GM19372 (cell line): Measurements from ENCODE around the gene NR5A2.

ENCODE experiments used
- ATAC-seq: cut with Tn5 transposase; IDR thresholded peaks from one replicate; pipeline ENCODE4 v1.9.1; 2021; ENCODE audit warnings: mild to moderate bottlenecking, low read depth, moderate library complexity; ENCODE audit not compliant: unreplicated experiment

Gene NR5A2

DNA sequence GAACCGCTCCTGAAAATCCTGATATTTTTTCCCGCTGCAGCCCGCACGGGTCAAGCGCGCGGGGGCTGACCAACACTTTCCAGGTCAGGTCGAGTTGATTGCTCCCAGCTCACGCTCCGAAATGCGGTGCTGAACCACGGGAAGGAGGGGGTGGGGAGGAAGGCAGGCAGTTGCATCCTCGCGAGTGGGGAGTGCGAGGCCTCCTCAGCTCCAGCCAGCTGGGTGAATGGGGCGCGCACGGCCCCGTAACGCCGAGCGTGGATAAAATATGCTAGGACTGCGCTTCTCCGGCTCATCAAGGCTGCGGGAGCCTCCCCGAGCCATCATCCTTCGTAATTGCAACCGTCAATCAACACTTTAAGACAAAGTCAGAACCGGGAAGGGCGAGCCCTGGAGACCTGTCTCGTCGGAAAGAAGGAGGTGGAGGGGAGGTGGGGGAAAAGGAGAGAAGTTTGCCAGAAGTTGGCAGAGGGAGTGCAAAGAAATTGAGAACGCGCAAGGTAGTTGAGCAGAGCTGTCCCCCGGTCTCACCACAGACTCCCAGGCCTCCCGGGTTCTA lies 8.0 kb downstream of the NR5A2 start:
- no peak for ATAC-seq

DNA sequence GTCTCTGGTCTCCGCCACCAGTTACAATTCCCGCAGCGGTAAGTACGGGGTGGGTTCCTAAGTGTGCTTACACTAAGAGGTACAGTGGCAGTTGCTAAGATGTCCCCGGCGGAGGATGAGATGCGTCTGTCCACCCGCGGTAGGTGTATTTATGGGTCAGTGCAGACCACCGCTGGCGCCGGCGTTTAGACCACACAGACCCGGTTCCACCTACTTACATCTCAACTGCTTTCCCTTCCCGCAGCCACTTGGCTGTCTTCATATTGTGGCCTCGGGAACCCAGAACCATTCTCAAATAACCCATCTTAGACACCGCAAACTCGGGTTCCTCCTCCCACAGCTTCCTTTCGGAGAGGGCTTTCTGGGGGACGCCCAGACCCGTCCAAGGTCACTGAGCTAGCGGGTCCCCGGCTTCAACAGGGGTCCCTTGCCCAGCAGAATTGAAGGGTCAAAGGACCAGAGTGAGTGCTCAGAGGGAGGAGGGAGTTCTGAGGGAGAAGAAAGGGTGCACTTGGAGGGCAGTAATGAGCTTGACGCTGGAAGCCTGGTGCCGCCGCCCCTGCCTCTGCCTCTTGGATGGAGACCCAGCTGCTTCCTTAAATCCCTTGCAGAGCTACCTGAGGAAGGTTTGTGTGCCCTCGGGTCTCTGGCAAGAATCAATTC lies 8.6 kb downstream of the NR5A2 start:
- ATAC-seq: no peak

DNA sequence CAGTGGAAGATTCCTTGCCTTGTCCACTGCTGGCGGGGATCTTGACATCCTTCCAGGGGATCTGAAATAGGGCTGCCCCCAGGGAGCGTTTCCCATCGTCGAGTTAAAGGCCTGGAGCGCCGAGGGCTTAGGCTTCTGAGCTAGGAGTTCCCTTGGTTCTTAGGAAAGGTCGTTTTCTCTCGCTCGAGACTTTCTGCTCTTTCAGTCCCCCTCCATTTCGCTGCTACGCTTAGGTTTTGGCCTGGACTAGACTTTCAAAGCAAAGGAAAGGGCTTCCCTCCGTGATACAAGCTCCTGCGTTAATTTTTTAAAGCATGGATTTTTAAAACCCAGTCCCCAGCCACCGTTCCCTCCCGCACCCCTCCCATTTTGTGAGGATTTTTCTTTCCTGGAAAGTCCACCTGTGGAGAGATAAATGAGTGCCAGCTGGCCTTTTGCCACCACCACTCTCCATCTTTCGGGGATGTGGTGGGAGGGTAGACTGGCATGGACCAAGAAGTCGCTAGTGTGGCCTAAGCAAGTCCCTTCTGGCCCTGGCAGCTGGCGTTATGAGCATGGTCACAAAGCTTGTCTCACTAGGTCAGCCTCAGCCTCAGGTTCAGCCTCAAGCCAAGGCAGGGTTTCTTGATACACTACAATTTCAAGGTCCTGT lies 9.2 kb downstream of the NR5A2 start:
- no peak for ATAC-seq

DNA sequence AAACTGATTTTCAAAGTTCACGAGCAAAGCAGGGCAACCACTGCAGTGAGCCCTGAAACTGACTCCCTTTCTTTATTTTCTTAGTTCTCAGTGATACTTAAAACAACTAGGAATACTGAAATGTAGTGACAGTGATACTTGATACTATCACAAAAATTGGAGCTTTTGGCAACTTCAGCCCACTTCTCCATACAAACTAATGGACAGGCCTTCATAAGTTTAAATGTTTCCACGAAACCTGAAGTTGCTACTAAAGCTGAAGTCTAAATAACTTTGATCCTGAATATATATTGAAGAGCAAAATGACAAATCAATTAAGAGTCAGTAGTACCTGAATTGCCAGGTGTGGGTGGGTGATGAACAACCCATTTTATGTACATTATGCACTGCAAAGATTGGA lies 10.0 kb downstream of the NR5A2 start:
- no peak for ATAC-seq

DNA sequence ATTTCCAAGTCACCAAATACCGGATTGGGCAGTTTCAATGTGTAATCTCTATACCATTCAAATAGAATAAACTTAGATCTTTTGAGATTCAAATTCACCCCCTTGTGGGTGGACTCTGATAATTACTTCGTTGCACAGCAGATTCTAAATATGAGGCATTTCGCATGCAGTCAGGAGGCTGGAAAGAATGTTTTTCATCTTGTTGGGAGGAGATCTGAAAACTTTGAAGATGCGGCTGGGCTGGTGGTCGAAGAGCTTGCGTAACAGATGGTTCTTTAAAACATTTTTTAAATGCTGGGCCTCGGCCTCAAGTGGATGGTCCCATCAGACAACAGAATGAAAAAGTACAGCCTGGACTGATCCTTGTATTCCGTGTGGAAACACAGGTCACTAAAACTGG lies 10.4 kb downstream of the NR5A2 start:
- ATAC-seq: no peak

DNA sequence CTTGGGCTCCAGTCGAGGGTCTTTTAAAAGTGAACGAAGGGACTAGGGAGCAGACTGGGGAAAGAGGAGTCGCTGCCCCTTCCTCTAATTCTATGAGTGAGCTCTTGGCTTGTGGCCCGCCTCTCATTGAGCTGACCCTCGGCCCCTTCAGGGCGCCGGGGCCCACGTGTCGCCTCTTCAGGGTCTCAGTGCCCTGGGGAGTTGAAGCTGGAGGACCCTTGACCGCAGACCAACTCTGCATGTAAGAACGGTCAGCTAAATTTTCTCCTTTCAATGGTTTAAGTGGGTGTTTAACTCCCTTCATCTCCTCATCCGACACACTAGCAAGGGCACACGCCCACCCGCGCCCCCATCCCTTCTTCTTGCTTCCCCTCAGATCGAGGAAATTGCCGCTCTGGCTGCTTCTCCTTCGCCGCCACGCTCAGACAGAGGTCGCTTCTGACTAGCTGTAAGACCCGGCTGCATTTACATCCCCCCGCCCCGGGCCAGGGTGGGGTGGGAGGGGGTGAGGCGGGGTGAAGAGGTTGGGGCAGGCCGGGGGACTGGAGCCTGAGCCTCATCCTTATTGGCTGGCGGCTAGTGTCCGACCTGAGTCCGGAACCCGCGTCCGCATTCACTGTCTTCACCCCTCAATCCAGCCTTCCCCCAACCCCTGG lies 10.9 kb downstream of the NR5A2 start:
- no peak for ATAC-seq

DNA sequence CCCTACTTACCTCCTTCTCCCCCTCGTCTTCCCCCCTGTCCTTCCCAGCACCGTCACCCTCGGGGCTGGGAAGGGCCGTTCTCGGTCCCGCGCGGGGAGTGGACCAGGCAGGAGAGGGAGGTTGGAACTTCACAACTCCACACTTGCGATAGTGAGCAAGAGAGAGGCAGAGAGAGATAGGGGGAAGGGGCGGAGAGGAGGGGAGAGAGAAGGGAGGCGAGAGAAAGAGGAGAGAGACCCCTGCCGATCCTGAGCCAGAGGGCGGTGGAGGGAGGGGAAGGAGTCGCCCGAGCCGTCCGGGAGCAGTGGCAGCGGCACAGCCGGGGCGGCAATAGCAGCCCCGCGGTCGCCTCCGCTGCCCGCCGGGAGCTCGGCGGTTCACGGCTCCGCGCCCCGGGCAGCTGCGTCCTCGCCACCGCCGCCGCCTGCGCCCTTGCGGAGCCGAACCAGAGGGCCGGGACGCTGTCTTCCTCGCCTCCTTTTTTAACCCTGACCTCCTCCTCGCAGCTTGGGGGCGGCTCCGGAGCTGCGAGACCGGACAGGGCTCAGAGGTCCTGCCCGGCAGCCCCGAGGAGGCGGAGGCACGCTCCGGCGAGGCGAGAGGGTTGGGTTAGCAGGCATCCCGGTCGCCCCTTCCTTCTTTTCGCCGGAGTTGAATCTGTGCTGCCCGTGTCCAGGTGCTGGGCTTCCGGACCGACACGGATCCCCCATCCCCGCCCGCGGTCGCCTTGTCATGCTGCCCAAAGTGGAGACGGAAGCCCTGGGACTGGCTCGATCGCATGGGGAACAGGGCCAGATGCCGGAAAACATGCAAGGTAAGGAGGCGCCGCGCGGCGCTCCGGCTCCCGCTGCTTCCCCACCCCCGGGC lies 11.7 kb downstream of the NR5A2 start:
- no peak for ATAC-seq

DNA sequence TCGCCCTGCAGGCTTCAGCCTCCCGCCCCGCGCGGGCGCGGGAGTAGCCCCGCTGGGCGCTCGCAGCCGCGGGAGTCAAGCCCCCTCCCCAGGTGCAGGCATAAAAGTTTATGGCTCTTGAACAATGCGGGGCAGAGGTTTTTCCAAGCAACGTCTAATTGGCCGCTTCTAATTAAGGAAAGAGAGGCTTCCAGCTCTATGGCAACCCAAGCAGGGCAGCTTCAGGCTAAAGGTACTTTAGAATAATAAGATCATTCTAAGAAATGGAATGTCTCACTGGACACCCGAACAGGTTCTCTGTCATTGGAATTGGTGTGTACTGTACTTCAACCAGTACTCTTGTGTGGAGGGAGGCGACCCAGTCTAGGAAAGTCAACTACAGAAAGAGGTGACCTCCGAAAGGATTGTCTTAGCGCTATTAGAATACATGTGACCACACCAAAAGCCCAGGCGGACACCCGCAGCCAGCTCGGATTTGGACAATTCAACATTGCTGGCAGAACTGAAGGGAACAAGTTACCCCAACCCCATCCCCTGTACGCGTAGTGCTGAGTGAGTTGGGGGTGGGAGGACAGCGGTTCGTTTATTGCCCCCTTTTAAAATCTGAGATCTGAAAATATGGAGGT lies 12.5 kb downstream of the NR5A2 start:
- no peak for ATAC-seq

DNA sequence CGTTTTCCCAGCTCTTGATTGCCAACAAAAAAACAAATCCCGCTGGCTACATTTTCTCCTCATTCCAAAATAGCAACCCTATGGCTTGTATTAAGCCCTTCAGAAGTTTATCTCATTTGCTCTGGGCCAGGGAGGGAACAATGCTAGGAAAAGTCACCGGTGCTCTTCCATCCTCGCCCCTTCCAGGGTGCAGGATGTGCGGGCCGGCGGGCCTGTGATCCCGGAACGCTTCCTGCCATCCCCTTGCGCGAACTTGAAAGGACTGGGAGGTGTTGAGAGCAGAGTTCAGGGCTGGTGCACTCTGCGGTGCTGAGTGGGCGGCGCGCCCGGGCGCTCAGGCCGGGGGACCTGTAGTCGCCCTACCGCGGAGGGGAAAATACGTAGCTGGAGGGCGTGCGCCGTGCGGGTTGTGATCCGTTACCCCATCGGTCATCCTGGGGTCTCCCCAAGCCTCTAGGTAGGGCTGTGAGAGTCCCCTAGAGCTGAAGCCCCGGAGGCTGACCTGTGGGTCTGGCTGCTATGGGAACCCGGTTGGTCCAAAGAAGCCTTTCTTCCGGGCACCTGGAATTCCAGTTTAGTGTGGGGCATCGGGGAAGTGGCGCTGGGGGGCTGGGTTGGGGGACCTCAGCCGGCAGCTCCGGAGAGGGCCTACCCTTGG lies 13.1 kb downstream of the NR5A2 start:
- ATAC-seq: no peak

DNA sequence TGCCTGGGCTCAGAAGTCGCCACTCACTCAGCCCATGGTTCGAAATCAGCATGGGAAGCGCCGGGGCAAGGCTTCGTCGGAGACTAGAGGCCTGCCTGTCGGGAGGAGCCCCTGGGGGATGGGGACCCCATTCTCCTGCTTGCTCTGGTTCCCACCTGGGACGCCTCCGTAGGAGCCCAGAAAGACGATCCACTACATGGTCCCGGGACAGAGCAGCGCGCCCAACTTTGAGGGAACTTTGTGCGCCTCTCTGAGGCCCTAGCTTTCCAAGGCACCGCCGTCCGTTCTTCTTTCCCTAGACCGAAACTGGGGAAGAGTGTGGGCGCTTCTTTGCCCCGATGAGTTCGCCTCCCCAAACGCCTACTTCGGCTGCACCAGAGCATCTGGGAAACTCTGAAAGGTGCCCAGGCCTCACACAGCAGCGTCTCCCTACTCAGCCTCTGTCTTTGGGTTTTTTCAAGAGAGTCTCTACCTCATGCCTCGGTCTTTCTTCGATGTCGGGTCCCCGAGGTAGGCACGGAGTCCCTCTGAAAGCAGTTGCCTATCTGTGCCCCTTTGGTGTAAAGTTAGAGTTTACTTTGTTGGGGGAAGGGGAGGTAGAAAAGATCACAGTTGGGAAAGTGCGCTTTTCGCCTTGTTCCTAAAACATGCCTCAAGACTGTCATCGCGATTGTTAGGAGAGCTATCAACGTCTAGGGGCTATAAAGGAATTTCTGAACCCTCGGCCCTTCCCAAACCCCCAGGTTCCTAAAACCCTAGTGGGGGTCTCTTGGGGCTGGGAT lies 14.0 kb downstream of the NR5A2 start:
- ATAC-seq: no peak

DNA sequence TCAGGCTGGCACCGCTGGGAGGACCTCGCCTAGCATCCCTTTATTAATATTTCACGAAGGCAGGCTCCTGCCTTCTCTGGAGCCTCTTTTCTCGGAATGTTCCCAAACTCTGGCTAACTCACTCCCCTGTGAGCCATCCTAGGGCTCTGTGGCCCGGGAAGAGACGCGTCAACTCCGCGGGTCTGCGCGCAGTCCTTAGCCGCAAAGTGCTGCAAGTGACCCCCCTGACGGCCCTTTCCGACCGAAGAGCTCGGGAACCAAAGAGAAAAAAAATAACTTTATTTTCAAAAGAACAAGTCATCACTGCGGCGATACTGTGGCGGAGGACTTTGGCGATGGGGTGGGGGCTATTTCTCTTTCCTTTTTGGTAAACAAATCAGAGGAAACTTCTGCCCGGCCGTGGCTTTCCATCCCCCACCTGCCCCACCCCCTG lies 14.6 kb downstream of the NR5A2 start:
- no peak for ATAC-seq

DNA sequence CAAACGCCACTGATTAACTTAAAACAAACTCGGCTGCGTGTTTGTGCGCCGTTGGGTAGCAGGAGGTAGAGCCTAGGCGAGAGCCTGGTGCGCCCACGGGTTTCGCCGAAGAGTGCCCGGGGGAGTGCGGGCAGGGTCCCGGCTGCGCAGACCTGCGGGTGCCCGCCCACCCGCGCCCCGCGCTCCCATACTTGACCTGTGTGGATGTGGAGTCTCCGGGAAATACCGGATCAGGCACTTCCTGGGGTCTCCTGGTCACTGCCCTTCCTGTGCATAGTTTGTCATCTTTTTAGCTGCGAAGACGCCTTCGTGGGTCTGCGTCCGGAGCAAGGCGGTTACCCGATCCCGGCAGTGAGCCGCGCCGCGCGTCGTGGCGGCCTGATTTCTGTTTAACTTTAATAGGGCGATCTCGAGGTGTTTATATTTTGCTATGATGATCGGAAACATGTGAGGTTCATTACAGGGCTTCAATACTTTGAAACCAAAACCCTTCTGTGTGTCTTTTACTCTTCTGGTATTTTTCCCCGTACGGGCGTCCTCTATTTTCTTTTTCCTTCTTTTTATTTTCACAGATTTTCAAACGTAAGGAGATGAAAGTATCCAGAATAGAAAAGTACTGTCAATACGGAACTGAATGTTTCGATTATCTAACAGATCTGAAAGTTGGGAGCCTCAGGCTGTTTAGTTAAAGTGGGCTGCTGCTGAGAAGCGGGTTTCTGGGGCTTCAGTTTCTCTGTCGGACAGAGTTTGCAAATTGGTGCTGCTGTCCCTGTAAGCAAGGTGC lies 15.2 kb downstream of the NR5A2 start:
- ATAC-seq: no peak

DNA sequence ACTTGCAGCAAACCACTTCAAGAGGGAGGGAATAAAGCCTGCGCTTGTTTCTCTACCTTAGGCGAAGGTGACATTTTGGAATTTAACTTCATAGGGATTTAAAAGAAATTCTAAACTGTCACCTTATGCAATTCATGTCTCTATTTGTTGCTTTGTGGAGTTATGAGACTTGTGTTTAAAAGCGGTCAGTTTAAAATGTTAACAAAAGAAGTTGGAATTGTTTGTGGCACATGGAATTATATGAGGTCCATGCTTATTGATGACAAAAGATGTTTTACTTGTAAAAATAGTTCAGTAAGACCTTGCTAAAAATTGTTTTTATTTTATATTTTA lies 15.8 kb downstream of the NR5A2 start:
- no peak for ATAC-seq

DNA sequence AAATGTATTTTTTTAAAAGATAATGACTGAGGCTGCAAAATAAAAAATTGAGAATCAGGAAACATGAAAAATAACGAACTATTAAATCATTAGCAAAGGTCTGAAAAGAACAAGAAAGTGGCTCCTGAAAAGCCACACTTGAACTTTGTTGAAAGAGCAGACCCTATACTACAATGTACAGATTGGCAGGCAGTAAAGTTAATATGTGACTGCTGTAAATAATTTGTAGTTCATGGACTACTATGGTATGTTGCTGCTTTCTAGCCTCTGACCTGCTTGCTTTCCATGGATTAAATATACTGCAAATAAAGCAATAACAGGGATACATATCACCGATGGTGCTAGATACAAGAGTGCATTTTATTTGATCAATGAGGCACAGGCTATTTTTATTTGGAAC lies 18.6 kb downstream of the NR5A2 start:
- no peak for ATAC-seq

DNA sequence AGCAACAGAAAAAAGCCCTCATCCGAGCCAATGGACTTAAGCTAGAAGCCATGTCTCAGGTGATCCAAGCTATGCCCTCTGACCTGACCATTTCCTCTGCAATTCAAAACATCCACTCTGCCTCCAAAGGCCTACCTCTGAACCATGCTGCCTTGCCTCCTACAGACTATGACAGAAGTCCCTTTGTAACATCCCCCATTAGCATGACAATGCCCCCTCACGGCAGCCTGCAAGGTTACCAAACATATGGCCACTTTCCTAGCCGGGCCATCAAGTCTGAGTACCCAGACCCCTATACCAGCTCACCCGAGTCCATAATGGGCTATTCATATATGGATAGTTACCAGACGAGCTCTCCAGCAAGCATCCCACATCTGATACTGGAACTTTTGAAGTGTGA lies 20.7 kb downstream of the NR5A2 start:
- ATAC-seq: no peak

DNA sequence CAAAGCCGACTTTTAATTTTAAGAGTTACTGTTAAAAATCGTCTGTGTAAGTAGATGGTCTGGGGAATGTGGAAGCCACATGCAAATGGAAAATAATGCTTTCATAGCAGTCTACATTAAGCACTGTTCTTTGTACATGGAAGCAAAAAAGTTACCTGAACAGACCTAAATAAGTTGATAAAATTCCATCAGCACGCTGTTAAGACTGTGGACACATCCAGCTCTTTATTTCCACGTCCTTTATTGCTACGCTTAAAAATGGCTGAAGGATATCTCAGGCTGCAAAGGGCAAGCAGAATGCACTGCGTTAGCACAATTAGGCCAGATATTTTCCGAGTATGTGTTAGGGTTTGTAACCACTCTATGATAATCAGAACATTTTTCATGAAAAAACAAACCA lies 22.3 kb downstream of the NR5A2 start:
- no peak for ATAC-seq

DNA sequence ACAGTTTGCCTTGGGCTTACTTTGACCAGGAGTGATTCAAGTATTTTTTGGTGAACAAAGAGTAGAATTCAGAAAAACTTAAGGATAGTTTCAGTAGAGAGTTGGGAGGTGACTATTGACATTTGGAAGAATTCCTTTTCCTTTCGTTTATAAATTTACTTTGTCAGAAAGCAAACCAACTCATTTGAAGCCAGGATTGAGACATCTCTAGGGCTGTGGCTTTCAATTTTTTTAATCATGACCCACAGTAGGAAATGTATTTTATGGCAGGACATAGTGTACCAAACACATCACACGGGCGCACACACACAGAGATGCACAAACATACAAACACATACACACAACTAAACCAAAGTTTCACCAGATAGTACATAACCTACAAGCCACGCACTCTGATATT lies 24.1 kb downstream of the NR5A2 start:
- ATAC-seq: no peak

DNA sequence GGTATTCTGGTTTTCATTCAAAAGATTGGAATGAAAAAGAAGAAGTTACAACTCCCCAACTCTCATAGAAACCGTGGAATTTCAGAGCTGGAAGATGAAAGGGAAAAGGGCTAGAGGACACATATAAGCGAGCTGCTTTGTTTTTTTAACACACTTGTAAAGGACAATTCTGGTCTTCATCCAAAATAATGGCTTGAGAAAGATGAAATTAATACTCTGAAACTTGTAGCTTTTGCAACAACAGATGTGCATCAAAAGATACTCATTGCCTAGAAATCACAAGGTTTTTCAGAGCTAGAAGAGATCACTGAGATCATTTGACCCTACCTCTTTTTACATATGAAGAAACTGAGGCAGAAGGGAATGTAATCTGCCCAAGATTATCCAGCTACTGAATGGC lies 25.6 kb downstream of the NR5A2 start:
- ATAC-seq: no peak
